Measurements from ENCODE around the gene ATP8A2.

ATP8A2 gene

DNA sequence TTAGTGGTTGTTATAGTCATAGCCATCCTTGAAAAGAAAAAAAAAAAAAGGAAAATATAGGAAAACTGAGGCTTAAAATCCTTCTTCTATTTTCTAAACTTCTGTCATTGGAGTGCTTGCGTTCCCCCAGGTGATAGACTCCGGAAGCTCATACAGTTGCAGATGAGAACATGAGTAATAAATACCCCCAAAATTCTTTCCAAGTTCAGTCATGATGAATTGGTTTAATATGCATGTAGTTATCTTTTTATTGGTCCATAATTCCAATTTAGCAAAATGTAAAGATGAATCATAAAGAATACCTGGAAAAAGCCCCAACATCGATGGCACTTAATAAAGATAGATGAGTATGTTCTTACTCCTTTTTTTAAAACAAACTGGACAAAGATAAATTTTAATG is 487.8 kb downstream of the ATP8A2 start:
- TF ChIP-seq, protein P1, sequence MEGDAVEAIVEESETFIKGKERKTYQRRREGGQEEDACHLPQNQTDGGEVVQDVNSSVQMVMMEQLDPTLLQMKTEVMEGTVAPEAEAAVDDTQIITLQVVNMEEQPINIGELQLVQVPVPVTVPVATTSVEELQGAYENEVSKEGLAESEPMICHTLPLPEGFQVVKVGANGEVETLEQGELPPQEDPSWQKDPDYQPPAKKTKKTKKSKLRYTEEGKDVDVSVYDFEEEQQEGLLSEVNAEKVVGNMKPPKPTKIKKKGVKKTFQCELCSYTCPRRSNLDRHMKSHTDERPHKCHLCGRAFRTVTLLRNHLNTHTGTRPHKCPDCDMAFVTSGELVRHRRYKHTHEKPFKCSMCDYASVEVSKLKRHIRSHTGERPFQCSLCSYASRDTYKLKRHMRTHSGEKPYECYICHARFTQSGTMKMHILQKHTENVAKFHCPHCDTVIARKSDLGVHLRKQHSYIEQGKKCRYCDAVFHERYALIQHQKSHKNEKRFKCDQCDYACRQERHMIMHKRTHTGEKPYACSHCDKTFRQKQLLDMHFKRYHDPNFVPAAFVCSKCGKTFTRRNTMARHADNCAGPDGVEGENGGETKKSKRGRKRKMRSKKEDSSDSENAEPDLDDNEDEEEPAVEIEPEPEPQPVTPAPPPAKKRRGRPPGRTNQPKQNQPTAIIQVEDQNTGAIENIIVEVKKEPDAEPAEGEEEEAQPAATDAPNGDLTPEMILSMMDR (IDR thresholded peaks at IDR 0.05; ENCODE audit: low read depth, low read length), result no peak
- no peak overlapping the region for H3K4me3 ChIP-seq (ENCODE audit: low read depth, low read length)

DNA sequence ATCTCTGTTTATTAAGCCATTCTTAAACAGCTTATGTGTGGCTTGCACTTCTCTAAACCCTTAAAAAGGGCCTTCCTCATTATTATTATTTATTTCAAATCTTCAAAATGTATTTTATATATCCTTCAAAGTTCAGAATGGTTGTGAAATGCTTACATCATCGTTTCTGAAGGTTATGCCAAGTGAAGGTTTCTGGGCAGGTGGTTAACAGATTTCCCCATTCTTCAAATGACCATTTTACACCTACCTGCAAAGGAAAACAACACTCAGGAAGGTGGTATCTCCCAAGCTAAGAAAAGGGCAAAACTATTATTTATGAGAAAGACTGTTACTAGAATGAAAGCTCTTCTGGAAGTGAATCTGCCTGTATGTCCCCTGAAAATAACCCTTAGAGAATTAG is 488.5 kb downstream of the ATP8A2 start:
- TF ChIP-seq, protein P1 (IDR thresholded peaks at IDR 0.05; ENCODE audit: low read depth, low read length), result no peak
- H3K4me3 ChIP-seq (ENCODE audit: low read depth, low read length), result no peak overlapping the region

DNA sequence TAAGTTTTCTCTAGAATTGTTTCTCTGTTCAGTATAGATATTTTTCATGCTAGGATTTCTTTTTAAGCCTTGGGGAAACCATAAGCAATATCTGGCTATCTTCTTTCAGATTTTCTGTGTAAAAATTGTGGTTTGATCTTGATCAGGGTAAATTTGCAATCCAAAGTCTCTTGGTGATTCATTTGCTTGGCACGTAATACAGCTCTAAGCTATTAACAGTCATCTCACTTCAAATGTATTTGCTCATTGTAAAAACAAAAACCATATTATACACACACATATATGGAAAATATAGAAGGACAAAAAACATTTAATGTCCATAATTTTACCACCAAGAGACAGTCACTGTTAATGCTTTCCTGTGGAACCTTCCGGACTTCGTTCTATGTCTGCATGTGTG is 489.1 kb downstream of the ATP8A2 start:
- TF ChIP-seq, protein P1 (IDR thresholded peaks at IDR 0.05; ENCODE audit: low read depth, low read length), result no peak
- H3K4me3 ChIP-seq (ENCODE audit: low read depth, low read length), result no peak overlapping the region

DNA sequence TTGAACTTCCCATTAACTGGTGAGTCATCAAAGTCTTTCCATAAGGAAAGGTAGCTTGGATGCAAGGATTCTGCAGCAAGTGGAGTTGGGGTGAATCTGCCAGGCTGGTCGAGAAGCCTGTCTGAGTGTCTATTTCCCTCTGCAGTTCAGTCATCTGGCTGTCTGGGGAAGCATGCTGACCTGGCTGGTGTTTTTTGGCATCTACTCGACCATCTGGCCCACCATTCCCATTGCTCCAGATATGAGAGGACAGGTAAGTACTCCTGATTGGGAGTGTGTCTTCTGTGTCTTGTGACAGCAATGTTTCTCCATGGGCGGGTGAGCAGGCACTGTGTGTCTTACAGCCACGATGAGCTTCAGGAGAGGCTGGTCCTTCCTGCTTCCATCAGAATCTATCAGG is 490.4 kb downstream of the ATP8A2 start:
- no peak overlapping the region for H3K4me3 ChIP-seq (ENCODE audit: low read depth, low read length)
- TF ChIP-seq, protein P1 (IDR thresholded peaks at IDR 0.05; ENCODE audit: low read depth, low read length), result no peak

DNA sequence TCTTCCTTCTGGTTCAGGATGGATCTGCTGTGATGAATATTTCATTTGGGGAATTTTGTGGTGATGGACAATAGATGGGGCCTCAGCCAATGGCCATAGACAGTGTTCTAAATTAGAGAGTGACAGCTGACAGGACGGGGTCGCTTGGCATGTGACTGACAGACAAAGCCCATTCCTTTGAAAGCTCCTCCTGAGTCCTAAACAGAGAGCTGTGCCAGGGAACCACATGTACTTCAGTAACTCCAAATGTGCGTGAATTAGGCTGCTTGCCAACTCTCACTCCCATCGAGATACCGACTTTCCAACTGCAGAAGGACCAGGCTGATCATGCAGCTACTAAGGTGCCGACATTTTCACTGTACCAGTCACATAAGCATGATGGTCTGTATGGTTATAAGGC is 492.3 kb downstream of the ATP8A2 start:
- no peak overlapping the region for H3K4me3 ChIP-seq (ENCODE audit: low read depth, low read length)
- TF ChIP-seq, protein P1 (IDR thresholded peaks at IDR 0.05; ENCODE audit: low read depth, low read length), result no peak

DNA sequence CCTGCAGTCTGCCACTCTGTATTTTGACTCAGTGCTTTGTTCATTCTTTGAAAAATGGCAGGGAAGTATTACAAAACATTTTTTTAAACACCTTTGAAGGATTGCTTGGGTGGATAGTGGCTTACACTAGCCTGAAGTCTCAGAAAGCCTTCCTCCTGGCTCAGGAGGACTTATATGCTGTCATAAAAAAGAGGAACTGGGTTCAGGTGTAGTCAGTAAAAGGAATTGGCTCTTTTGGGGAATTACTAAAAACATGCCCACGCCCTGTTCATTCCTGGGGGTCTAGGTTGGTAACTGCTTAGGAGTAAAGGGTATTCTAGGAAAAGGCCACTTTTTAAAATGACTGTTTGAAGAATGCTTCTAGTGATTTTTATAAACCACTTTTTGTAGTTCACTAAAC is 493.2 kb downstream of the ATP8A2 start:
- no peak overlapping the region for H3K4me3 ChIP-seq (ENCODE audit: low read depth, low read length)
- TF ChIP-seq, protein P1 (IDR thresholded peaks at IDR 0.05; ENCODE audit: low read depth, low read length), result no peak

DNA sequence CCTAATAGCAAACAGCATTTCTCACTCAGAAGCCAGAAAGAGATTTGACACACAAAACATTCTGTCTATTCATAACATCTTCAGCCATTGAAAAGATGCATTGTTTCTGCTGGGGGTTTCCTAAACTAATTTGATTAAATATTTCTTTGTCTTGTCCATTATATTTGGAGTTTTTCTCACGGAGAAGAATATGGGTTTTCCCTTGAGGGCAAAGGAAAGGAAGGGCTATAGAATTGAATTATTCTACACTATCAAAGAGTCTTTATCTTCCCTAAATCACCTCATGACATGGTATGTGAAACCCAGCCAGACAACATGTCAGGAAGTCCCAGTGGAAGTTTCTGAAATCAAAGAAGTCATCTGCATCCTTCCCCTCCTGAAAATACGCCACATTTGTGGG is 493.6 kb downstream of the ATP8A2 start:
- TF ChIP-seq, protein P1 (IDR thresholded peaks at IDR 0.05; ENCODE audit: low read depth, low read length), result no peak

More for the DNA sequence above, 493.6 kb downstream of the ATP8A2 start:
- no peak overlapping the region for H3K4me3 ChIP-seq (ENCODE audit: low read depth, low read length)

Measured in WI38 (cell line).